ENCODE measurements around the gene KCNE2. TPM values are rescaled to one million over a fixed set of nuclear protein-coding genes. Genes with fewer than 3 reads are reported as not detected.

Gene KCNE2
- total RNA-seq, 4 donors from 2014 or later = 0.78 TPM; not detected in 3

DNA sequence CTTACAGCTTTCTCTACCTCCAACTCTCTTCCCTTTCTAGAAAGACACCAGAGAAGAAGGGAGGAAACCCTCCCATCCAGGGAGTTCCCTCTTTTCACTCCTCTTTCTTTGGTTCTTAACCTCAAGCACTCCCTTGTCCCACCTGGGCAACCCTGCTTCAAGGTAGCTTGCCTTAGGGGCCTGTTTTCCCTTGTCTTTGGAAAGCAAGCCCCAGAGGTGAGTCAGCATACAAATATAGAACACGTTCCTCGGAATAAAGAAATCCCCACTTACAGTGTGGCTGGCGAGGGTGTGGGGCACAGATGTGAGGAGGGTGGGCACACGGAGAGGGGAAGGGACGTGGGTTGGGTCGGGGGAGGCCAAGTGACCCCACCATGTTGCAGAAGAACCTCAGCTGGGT is 26.1 kb upstream of the KCNE2 start:
- 81 to 83% methylated on average over 6 of the region's 6 CpGs for WGBS, 2 donors
- no peak overlapping the region for H3K27ac ChIP-seq
- H3K9me3 ChIP-seq = no peaks in the 10 kb centered on the region
- H3K4me3 ChIP-seq (replicated peaks in 1 of 3) = no peak overlapping the region
- no peaks in the 10 kb centered on the region for H3K36me3 ChIP-seq
- DNase-seq = no peak
- intact Hi-C loops (cut with DNase I) = no loop called here
- TF ChIP-seq POLR2A (IDR thresholded peaks at IDR 0.05) (no peak), CTCF (IDR thresholded peaks at IDR 0.05) (no peak)
- H3K27me3 ChIP-seq = no peaks in the 10 kb centered on the region
- peaks cover 13 to 15% of the 10 kb centered on the region in 2 donors for H3K4me1 ChIP-seq

GRCh38 chr21:34338226-34338625 is 25.6 kb upstream of the KCNE2 start:
- TF ChIP-seq CTCF (IDR thresholded peaks at IDR 0.05) (no peak), POLR2A (IDR thresholded peaks at IDR 0.05) (no peak)
- intact Hi-C loops (cut with DNase I) = no loop called here
- H3K4me3 ChIP-seq (replicated peaks in 1 of 3) = no peak overlapping the region
- no peaks in the 10 kb centered on the region for H3K27me3 ChIP-seq
- H3K9me3 ChIP-seq = no peaks in the 10 kb centered on the region
- no peak overlapping the region for H3K27ac ChIP-seq
- no peak for DNase-seq
- H3K4me1 ChIP-seq = peaks cover 13 to 15% of the 10 kb centered on the region in 2 donors
- H3K36me3 ChIP-seq = no peaks in the 10 kb centered on the region
- 95 to 96% methylated on average over 8 of the region's 8 CpGs for WGBS, 2 donors

DNA sequence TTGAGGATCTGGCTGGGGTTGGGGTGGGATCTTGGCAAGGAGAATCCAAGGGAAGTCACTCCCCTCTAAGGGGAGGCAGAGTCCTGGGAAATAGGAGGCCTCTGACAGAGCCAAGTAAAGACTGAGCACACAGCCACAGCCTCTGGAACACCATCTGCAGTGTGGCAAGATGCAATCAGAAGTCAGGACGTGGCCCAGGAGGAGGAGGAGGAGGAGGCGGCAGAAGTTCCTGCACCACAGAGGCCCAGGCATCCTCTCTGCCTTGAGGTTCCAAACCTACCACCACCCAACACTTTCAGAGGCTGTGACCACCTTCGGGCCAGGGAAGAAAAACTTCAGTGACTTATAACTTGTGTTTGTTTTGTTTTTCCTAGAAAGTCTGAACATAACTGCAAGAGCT is 23.7 kb upstream of the KCNE2 start:
- WGBS, 2 donors = 88 to 97% methylated on average over 3 of the region's 3 CpGs

DNA sequence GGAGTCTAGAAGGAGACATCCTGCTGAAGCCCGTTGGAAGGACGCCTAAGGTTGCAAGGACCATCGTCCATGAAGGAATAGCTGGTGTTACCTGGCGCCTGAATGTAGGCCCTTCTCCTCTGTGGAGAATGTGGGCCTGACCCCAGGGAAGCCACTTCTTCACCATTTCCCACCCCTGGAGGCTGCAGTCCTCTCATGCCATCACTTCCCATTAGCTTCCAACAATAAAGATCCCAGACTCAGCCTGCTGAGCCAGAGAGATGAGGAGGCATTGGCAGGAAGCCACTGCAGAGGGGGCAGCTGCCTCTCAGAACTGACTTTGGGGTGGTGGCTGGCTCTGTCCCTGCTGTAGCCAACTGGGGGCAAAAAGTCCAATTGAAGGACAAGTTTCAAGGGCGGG is 21.3 kb upstream of the KCNE2 start:
- intact Hi-C loops (cut with DNase I) = no loop called here
- no peak for DNase-seq
- no peaks in the 10 kb centered on the region for H3K4me1 ChIP-seq

More for the DNA sequence above, 23.7 kb upstream of the KCNE2 start:
- intact Hi-C loops (cut with DNase I) = no loop called here
- Histone ChIP-seq H3K9me3 (no peaks in the 10 kb centered on the region), H3K4me1 (peaks cover 13% of the 10 kb centered on the region in 2 donors), H3K4me3 (replicated peaks in 1 of 3) (no peak overlapping the region), H3K36me3 (no peaks in the 10 kb centered on the region), H3K27me3 (no peaks in the 10 kb centered on the region), H3K27ac (no peak overlapping the region)
- DNase-seq = no peak
- TF ChIP-seq POLR2A (IDR thresholded peaks at IDR 0.05) = no peak
- TF ChIP-seq CTCF (IDR thresholded peaks at IDR 0.05) = no peak

DNA sequence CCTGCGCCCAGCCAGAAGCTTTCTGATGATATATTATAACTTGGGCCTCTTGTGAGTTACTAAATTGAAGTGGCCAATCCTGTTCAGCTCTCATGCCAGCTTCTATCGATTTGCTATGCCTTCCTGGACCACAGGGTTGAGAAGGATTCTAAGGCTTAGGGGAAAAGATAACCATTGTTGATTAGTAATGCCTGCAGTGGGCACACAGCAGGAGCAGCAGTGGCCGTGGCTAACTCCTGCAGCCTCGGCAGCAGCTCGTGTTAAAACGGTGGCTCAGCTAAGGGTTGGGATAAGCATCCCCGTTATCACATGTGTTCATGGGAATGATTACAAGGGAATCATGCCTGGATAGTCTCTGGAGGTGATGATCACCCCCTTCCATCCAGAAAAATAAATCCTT is 20.5 kb upstream of the KCNE2 start:
- no peaks in the 10 kb centered on the region for H3K4me1 ChIP-seq
- no peak for DNase-seq
- H3K27ac ChIP-seq = no peak overlapping the region
- no peaks in the 10 kb centered on the region for H3K9me3 ChIP-seq
- intact Hi-C loops (cut with DNase I) = no loop called here
- H3K27me3 ChIP-seq = no peaks in the 10 kb centered on the region
- no peak overlapping the region for H3K4me3 ChIP-seq (replicated peaks in 1 of 3)
- WGBS, 2 donors = 78 to 81% methylated on average over 7 of the region's 7 CpGs
- H3K36me3 ChIP-seq = no peaks in the 10 kb centered on the region
- TF ChIP-seq POLR2A (IDR thresholded peaks at IDR 0.05) (no peak), CTCF (IDR thresholded peaks at IDR 0.05) (no peak)

More for the DNA sequence above, 21.3 kb upstream of the KCNE2 start:
- H3K27me3 ChIP-seq = no peaks in the 10 kb centered on the region
- no peak for TF ChIP-seq CTCF (IDR thresholded peaks at IDR 0.05)
- TF ChIP-seq POLR2A (IDR thresholded peaks at IDR 0.05) = no peak
- H3K4me3 ChIP-seq (replicated peaks in 1 of 3) = no peak overlapping the region
- WGBS, 2 donors = 81 to 93% methylated on average over 4 to 5 of the region's 5 CpGs
- no peak overlapping the region for H3K27ac ChIP-seq
- H3K36me3 ChIP-seq = no peaks in the 10 kb centered on the region
- no peaks in the 10 kb centered on the region for H3K9me3 ChIP-seq
